ENCODE results near the gene MRTFA.

- TF ChIP-seq EZH2 (IDR thresholded peaks at IDR 0.05; ENCODE audit: borderline replicate concordance, low read depth, low read length) (no peak), CHD4 (IDR thresholded peaks at IDR 0.05; ENCODE audit: insufficient read depth, insufficient replicate concordance, low read depth, low read length, poor library complexity, severe bottlenecking) (no peak), FOS (IDR thresholded peaks at IDR 0.05; ENCODE audit: extremely low read depth, insufficient read length) (no peak), ZNF184 (CRISPR knock-in tag; IDR thresholded peaks at IDR 0.05) (no peak), ATF2 (CRISPR knock-in tag; IDR thresholded peaks at IDR 0.05) (no peak), ZNF408 (CRISPR knock-in tag; IDR thresholded peaks at IDR 0.05; ENCODE audit: low read depth) (no peak), RBBP5 (IDR thresholded peaks at IDR 0.05; ENCODE audit: borderline replicate concordance, insufficient read depth, low read length, poor library complexity, severe bottlenecking) (no peak)
Observed at GRCh38 chr22:40580631-40581030, 55.9 kb downstream of the MRTFA start.
